Keratinocyte (primary cell): ENCODE results near the gene NTN1.

Source experiments
- EZH2 ChIP-seq: IDR thresholded peaks from one replicate; pipeline ENCODE4 v1.6.1; 2012; ENCODE audit warnings: inconsistent platforms, mild to moderate bottlenecking, low read length, moderate library complexity
- TF ChIP-seq, protein P1 (sequence below), 3 experiments: IDR thresholded peaks in 1 of 3; conservative IDR thresholded peaks in 1 of 3; optimal IDR thresholded peaks in 1 of 3; 2 replicates in 2 of 3; 3 replicates in 1 of 3; pipeline versions ENCODE3 to v1.5.1; 2011; ENCODE audit warnings: low read length in 3 of 3, mild to moderate bottlenecking in 3 of 3, moderate library complexity in 2 of 3, control low read depth in 1 of 3, inconsistent platforms in 1 of 3; ENCODE audit not compliant: insufficient read depth in 2 of 3; ENCODE audit errors: extremely low read depth in 1 of 3

DNA sequence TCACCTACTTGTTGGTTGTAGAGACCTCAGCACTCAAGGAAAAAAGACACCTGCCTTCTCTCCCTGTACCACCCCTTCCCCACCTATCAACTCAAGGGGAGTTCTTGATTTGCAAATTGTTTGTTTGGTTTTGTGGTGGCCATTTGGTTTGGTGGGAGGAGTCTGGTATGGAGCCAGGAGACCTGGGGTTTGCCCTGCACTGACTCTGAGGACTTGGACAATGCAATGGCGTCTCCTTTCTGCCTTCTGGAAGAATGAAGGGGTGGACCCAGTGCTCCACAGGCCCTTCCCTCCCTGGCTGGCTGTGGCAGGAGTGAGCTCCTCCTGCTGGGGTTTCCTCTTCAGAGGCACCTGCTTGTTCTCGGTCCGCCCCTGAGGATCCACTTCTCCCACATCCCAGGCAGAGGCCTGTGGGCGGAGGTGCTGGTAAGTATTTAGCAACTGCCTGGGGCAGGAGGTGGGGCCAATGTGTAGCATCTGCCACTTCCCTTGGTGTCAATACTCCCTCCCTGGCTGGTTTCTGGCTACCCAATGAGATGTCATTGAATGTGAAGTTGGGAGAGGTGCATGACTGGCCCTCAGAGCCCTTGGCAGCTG, 164.5 kb downstream of the NTN1 start:
- no peak for TF ChIP-seq EZH2
- TF ChIP-seq, protein P1, sequence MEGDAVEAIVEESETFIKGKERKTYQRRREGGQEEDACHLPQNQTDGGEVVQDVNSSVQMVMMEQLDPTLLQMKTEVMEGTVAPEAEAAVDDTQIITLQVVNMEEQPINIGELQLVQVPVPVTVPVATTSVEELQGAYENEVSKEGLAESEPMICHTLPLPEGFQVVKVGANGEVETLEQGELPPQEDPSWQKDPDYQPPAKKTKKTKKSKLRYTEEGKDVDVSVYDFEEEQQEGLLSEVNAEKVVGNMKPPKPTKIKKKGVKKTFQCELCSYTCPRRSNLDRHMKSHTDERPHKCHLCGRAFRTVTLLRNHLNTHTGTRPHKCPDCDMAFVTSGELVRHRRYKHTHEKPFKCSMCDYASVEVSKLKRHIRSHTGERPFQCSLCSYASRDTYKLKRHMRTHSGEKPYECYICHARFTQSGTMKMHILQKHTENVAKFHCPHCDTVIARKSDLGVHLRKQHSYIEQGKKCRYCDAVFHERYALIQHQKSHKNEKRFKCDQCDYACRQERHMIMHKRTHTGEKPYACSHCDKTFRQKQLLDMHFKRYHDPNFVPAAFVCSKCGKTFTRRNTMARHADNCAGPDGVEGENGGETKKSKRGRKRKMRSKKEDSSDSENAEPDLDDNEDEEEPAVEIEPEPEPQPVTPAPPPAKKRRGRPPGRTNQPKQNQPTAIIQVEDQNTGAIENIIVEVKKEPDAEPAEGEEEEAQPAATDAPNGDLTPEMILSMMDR (optimal IDR thresholded peaks at IDR 0.05 in 1 of 3, IDR thresholded peaks at IDR 0.05 in 1 of 3, conservative IDR thresholded peaks at IDR 0.05 in 1 of 3; ENCODE audit: extremely low read depth in 1 of 3, insufficient read depth in 2 of 3, low read length in 3 of 3), result no peak
